Dedifferentiated amniotic fluid mesenchymal stem cell (primary cell): ENCODE results near the gene RPL26.

Experiments used
- DNase-seq: peaks from one replicate; pipeline ENCODE4 v3.0.0-alpha.2; 2016; ENCODE audit errors: extremely low spot score

Gene RPL26

DNA sequence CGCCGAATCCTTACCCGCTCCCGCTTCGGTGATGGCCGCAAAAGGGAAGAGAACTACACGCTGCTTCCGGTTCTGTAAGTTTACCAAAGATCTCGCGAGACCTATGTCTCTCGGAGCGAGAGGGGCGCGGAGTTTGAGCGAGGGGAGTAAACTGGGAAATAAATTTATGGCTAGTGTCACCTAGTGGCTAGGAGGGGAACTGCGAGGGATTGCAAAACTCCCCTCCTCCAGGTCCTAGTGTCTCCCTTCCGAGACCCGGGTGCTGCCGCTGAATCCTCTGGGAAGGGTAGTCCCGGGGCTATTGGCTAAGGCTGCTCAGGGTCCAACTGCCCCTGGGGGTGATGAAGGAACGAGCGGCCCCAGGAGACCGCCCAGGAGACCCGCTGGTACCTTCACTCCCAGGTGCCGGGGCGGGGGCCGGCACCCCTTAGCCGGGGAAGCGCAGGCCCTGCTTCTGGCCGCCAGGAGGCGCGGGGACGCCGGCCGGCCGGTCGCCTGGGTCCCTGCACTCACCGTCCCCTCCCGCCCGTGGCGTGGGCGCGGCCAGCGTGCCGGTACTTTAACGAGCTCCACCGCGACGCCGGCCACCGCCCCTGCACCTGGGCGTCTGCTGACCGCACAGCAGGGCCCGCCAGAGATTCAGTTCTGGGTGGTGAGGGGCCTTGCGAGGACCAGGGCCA lies at the start of gene RPL26:
RPL26 (minus strand) TSS at position 51 of the 680 bp plus-strand sequence. CDS start 883 bp downstream, outside the sequence.
- peak; percentile 100 for DNase-seq

DNA sequence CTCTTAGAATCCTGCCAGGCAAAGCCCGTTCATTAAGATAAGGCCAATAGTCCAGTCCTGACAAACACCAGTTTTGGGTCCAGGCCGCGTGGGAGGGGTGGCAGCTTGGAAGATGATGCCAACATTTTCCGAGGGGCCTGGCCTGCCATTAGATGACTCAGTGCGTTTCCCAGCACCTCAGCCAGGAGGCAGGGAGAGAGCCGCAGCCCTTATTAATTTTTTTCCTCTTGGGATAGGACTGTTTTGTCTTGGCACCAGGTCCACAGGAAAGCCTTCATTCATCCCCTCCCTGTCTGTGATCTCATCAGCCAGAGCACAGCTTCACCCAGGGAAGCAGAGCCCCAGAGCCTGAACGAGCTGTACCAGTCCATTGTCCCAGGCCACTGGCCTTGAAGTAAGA lies 48.0 kb upstream of the RPL26 start:
- DNase-seq = no peak

DNA sequence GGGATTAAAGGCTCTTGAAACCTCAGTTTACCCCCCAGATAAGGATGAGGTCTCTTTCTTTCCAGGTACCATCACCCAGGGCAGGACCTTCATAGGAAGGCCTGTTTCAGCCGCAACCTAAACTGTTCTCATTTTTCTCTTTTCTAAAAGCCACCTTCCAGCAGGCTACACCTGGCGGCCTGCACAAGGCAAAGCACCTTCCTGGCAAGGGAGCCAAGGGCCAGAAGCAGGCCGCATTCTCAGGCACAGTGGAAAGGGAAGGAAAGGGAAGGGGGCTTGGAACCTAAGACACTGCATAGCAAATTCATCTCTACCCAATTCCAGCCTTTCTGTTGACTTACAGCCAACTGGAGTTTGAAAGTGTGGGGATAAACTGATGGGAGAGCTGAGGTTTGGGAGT lies 43.8 kb upstream of the RPL26 start:
- DNase-seq = no peak

DNA sequence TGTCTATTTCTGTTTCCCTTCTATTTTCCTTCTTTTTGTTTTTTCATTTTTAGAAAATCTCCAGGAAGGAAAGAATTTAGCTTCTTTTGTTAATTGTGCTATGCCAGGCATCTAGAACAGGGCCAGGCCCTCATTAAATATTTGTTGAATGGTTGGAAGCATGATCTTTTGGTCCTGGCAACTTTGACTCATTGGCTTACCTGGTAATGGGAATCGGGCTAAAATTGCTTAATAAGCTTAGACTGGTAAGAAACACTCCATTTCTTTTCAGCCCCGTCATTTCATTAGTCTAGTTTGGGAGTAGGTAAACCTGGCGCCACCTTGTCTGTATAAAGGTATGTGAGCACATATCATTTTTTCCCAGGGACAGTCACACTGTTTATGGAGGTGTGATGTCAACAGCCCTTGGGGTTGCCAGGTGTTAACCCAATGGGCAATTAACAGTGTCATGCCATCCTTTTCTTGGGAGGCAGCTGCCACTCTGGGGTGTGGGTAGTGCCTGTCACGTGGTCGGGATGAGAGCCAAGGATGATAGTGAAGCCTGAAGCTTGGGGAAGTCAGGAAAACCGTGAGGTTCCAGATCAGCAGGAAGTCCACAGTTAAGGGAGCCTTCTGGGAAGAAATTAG lies 43.2 kb upstream of the RPL26 start:
- no peak for DNase-seq

DNA sequence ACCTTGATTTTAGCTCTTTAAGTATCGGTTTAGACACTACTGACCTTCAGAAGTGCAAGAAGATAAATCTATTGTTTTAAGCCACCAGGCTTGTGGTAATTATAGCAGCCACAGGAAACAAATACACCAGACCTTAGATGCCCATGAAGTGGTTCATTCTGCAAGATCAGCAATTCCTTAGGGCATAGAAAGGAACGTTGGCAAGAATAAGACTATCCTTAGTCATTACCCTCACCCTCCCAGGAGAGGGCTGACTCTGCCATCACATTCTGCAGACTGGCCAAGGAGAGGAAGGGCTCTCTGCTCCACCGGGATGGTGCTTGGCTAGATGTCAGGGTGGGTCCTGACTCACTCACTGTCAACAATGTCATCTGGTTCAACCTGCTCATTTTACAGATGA lies 38.6 kb upstream of the RPL26 start:
- DNase-seq = no peak

DNA sequence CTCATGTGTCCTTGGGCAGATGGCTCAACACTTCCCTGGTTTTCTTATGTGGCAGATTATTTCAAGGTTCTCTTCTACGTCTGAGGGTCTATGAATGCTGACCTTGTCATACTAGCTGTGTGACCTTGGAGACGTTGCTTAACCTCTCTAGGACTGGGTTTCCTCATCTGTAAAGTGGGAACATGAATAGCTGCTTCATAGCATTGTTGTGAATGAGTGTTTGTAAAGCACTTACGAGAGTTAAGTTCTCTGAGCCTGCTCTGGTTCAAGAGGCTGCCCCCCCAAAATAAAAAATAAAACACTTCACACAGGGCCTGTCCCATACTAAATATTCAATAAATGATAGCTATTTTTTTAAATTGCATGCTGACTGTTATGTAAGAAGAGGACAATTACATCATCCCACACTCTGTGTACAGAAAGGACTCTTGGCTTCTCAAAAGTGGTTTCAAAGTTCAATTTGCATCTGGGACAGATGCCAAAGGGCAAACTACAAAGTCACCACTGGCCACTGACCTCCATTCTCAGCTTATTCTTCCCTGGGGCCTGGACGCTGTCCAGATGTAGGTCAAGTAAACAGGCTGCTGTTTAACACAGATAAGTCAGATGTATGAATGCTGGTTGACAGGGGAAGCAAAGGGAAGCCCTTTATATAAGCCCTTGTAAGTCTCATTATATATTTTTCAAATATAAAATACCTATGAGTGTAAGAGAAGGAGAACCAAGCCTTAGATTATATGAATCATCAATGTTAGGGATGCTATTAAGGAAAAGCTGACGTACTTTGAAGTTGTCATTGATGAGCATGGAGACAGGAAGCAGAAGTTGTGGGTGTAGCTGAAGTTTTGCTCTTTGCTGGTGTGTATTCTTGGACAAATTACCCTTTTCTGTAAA lies 37.3 kb upstream of the RPL26 start:
- no peak for DNase-seq

DNA sequence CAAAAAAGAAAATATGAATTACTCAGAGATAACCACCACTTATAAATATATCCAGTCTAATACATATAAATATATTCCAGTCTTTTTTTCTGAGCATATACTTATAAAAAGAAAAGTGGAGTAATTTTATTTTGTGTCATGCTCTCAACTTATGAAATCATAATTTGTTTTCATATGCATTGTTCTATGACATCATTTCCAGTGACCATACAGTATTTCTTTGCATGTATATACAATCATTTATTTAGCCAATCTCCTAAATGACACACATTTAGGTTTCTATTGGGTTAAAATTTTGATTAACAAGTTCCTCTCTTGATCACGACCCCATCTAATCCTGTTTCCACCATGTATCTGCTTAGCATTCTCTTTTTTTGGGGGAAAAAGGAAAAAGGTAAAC lies 36.3 kb upstream of the RPL26 start:
- no peak for DNase-seq

DNA sequence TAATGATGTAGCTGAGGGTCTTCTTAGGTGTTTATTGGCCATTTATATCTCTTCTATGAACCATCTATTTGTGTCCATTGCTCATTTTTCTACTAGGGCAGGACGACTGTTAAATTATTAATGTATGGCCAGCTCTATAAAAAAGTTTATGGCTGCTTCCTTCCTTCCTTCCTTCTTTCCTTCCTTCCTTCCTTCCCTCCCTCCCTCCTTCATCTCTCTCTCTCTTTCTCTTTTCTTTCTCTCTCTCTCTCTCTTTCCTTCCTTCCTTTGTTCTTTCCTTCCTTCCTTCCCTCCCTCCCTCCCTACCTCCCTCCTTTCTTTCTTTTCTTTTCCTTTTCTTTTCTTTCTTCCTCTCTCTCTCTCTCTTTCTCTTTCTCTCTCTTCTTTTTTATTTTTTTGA lies 35.5 kb upstream of the RPL26 start:
- DNase-seq = no peak

DNA sequence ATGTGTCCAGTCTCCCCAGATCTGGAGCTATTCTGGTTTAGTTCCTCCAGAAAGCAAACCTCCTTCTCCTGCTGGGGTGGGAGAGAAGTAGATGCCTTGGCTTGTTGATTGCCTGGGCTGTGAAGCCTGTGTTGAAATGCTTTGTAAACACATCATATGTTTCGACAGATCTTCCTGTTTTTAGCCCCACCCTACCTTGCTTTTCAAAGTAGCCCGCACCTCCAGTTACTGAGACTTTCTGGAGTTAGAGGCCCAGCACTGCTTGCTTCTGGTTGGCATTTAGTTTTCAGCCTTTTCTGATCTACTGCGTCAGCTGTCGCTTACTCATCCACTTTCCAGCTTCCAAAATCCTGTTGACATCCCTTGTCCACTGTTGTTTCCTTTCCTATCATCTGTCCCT lies 34.8 kb upstream of the RPL26 start:
- no peak for DNase-seq

DNA sequence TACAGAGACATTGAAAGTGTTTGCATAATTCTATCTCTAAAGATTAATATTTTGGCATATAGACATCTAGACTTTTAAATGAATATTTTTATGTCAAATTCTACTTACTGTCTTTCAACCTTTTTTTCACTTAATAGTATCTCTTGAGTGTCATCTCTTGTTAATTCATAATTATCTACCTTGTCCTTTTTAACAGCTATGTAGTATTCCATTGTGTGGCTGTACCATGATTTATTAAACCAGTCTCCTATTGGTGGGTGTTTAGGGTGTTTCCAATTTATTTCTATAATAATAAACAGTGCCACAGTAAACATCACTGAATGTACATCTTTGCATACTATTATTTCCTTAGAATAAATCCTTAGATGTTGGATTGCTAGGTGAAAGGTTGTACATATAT lies 30.9 kb upstream of the RPL26 start:
- no peak for DNase-seq

DNA sequence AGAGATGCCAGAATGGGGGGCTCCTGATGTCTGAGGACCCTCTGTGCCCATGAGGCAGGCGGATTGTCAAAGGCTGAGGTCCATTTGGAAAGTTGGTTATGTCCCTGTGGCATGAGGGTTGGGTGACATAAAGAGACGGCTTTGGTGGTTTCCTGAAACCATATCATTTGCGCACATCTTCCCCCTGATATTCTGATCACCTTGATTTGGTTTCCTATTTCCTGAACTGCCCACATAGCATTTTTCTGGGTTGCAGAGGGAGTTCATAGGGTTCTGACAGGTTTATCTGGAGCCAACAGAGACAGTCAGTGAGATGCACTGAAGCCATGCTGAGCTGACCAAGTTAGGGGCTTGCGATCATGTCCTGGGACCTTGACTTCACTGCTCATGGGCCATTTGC lies 30.3 kb upstream of the RPL26 start:
- DNase-seq = no peak

DNA sequence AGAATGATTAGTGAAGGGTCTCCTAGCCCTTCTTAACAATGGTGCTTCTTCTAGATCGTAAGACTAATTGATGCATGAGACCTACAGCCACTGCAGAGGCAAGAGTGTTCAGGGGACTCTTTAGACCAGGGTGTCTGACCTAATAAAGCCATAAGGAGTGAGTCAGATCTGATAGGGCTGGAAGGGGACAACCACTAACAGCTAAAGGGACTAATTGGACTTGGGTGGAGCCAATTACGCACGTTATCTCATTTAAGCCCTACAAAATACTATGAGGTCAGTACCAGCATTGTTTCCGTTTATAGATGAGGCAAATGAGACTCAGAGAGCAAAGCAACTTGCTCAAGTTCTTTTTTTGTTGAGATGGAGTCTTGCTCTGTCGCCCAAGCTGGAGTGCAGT lies 29.1 kb upstream of the RPL26 start:
- no peak for DNase-seq

DNA sequence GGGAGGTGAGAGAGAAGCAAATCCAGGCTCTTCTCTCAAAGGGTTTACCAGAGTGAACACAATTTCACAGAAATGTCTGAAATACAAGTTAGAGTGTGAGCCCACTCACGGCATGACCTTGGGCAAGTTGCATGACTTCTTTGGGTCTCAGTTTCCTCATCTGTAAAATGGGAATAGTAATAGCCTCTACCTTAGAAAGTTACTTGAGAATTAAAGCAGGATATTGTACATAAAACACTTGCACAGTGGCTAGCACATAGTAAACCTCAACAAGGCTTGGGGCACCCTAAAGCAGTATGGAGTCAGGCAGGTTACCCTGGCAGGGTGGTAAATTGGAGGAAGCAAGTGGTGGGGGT lies 27.9 kb upstream of the RPL26 start:
- no peak for DNase-seq

DNA sequence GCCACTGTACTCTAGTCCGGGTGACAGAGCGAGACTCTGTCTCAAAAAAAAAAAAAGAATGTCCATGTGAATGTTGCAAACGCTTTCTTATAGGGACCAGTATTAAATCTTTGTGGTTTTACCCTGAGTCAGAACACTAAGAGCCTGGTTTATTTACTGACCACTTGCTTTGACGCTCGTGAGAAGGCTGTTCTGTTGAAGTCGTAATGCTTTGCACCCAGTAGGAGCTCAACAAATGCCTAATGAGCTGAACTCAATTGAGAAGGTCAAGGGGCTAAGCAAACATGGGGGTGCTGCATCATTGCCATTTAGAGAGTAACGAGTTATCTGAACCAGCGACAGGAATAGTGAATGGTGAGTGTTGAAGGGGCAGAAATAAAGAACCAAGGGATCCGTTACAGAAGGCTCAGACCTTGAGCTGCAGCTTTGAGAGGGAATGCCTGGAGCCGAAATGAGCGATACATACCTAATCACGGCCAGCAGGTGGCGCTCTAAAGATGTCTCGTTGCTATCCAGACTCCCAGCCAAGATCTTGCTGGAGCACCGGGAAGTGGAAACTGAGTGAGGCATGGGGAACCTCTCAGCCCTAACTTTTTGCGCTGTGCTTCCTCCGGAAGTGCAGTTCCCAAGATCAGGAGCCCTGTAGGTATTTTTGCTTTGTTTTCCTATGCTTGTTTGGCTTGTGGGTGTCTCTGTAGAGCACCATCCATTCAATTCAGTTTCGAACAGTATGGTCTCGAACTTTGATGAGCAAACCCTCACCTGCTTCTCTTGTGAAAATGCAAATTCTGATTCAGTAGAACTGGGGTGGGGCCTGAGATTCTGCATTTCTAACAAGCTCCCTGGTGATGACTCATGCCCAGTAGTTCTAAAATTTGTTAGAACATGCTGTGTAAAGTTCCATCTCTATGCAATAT lies 27.2 kb upstream of the RPL26 start:
- peak; percentile 89 for DNase-seq

DNA sequence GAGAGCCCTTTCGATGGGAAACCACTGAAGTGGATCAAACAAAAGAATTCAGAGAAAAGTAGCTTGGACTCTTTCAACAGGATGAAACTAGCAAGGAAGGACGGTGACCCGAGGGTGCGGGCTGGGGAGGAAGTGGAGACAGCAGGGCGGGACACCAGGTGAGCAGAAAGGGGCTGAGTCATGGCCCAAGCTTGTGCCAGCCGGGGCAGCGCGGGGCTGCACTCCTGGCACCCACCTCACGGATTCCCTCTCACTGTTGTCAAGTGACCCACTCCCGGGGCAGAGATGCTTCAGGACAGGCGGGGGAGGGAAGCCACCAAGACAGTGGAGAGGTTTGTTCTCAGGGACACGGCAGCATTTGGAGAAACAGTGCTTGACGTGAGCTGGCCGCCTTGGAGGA lies 25.4 kb upstream of the RPL26 start:
- no peak for DNase-seq

DNA sequence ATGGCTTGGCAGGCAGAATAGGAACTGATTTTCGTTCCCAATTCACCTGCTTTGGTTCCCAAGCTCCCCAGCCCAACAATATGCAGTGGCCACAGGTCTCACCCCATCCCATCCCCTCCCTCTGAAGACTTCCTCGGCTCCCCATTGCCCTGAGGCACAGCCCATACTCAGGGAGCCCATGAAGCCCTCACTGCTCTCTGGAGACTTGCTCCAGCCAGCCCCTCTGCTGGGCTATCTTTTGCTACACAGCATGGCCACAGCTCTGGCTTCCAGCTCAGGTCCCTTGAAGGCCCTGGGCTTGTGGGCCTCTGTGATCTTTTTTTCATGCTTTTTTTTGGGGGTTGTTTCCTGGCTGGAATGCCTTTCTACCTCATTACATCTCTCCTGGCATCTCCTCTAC lies 23.2 kb upstream of the RPL26 start:
- DNase-seq = no peak

DNA sequence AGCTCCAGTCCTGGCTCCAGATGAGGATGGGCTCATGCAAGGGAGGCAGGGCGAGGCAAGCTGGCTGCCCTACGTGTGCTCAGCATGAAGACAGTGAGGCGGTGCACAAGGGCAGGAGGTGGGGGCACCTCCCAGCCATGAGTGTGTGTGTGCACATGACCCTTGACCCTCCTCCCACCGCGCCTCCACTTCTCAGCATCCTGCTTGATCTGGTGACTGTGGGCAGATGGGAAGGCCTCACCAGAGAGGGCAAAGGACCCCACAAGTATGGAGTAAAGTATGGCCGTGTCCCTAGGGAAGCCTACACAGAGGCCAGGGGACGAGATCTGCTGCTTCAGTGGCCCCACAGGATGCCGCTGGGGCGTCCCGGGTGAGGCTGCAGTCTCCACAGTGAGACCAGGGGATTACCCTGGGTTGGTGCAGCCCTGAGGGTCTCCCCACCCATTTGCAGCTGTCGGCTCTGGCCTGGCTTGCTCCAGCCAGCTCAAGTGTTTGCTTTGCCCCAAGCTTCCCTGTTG lies 22.6 kb upstream of the RPL26 start:
- no peak for DNase-seq

DNA sequence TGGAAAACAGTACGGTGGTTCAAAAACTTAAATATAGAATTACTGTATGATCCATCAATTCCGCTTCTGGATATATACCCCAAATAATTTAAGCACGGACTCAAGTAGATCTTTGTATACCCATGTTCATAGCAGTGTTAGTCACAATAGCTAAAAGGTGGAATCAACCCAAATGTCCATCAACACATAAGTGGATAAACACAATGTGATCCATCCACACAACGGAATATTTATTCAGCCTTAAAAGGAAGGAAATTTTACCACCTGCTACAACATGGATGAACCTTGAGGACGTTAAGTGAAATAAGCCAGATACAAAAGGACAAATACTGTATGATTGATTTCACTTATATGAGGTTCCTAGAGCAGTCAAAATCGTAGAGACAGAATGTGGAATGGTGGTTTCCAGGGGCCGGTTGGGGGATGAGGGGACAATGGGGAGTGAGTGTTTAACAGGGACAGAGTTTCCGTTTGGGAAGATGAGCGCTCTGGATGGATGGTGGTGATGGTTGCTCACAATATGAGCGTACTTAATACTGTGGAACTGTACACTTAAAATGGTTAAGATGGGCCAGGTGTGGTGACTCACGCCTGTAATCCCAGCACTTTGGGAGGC lies 20.0 kb upstream of the RPL26 start:
- DNase-seq = no peak

DNA sequence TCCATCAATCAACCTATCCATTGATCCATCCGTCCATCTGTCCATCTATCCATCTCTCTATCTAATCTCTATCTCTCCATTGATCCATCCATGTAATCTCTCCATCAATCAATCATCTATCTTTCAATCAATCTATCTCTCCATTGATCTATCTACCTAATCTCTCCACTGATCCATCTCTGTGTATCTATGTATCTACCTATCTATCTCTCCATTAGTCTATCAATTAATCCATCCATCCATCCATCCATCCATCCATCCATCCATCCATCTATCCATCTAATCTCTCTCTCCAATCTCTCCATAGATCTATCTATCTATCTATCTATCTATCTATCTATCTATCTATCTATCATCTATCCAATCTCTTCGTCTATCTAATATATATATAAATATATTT lies 18.1 kb upstream of the RPL26 start:
- no peak for DNase-seq

DNA sequence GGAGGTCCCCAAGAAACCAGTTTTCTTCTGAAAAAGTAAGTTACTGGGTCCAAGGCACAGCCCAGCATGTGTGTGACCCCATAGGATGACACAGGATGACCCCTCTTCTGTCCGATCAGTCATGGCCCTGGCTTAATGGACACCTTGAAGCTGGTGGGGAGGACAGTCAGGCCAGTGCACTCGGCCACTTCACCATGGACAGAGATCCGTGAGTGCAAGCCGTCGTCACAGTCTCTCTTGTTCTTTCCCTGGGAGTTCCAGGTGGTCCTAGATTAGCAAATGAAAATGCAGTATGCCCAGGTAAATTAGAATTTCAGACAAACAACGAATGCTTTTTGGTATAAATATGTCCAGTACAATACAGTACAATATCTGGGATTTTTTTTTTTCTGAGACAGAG lies 16.0 kb upstream of the RPL26 start:
- DNase-seq = no peak

DNA sequence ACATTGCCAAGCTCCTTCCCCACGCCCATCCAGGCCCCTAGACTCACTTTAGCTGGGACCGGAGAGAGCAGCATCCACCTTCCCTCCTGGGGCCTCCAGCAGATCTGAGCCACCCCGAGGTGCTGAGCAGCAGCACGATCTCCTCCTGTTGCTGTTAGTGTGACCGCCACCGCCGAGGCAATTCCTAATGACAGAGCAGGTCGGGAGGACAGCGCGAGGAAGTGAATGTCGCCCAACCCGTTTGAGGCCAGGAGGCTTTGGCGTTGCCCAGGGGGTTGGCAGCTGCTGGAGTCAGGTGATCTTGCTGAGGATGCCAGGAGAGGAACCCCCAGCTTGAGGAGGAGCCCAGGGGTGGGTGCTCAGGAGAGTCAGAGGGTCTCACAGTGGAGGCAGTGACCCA lies 14.6 kb upstream of the RPL26 start, which contains the start of gene RNF222:
RNF222 (minus strand) TSS at position 192 of the 400 bp plus-strand sequence. CDS start 4,366 bp downstream, outside the sequence.
- DNase-seq = no peak
